ENCODE data around the gene TSHZ2.

GRCh38 chr20:53032478-53032932, 60.3 kb downstream of the TSHZ2 start:
- TF ChIP-seq CTCF (IDR thresholded peaks at IDR 0.05; ENCODE audit: poor library complexity, severe bottlenecking) (no peak), POLR2AphosphoS5 (IDR thresholded peaks at IDR 0.05) (no peak), TAF1 (IDR thresholded peaks at IDR 0.05; ENCODE audit: low read depth) (no peak), EP300 (conservative IDR thresholded peaks at IDR 0.05; ENCODE audit: poor library complexity, severe bottlenecking) (no peak), MXI1 (conservative IDR thresholded peaks at IDR 0.05; ENCODE audit: poor library complexity, severe bottlenecking) (no peak), EZH2 (IDR thresholded peaks at IDR 0.05; ENCODE audit: borderline replicate concordance, insufficient read depth, low read length, poor library complexity, severe bottlenecking) (no peak)
- TF ChIP-seq, protein P1, sequence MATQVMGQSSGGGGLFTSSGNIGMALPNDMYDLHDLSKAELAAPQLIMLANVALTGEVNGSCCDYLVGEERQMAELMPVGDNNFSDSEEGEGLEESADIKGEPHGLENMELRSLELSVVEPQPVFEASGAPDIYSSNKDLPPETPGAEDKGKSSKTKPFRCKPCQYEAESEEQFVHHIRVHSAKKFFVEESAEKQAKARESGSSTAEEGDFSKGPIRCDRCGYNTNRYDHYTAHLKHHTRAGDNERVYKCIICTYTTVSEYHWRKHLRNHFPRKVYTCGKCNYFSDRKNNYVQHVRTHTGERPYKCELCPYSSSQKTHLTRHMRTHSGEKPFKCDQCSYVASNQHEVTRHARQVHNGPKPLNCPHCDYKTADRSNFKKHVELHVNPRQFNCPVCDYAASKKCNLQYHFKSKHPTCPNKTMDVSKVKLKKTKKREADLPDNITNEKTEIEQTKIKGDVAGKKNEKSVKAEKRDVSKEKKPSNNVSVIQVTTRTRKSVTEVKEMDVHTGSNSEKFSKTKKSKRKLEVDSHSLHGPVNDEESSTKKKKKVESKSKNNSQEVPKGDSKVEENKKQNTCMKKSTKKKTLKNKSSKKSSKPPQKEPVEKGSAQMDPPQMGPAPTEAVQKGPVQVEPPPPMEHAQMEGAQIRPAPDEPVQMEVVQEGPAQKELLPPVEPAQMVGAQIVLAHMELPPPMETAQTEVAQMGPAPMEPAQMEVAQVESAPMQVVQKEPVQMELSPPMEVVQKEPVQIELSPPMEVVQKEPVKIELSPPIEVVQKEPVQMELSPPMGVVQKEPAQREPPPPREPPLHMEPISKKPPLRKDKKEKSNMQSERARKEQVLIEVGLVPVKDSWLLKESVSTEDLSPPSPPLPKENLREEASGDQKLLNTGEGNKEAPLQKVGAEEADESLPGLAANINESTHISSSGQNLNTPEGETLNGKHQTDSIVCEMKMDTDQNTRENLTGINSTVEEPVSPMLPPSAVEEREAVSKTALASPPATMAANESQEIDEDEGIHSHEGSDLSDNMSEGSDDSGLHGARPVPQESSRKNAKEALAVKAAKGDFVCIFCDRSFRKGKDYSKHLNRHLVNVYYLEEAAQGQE (IDR thresholded peaks at IDR 0.05; ENCODE audit: borderline replicate concordance) = no peak
